HG03196 (cell line): ENCODE results near the gene PSD4.

Source experiments
- ATAC-seq: cut with Tn5 transposase; IDR thresholded peaks from one replicate; pipeline ENCODE4 v1.9.1; 2021; ENCODE audit not compliant: unreplicated experiment

PSD4 gene

GRCh38 chr2:113142290-113142689, 31.5 kb upstream of the PSD4 start:
- no peak for ATAC-seq

- ATAC-seq = no peak
Measured at GRCh38 chr2:113144259-113144658, 29.5 kb upstream of the PSD4 start.

GRCh38 chr2:113148606-113149552, 24.9 kb upstream of the PSD4 start:
- ATAC-seq = no peak

- ATAC-seq = no peak
Measured at GRCh38 chr2:113149553-113150257, 24.1 kb upstream of the PSD4 start.

- no peak for ATAC-seq
Measured at GRCh38 chr2:113150258-113150601, 23.5 kb upstream of the PSD4 start.

GRCh38 chr2:113155331-113155730, 18.4 kb upstream of the PSD4 start:
- ATAC-seq = no peak

GRCh38 chr2:113156278-113157117, 17.3 kb upstream of the PSD4 start:
- ATAC-seq = no peak

GRCh38 chr2:113157118-113157896, 16.5 kb upstream of the PSD4 start:
- no peak for ATAC-seq

GRCh38 chr2:113157897-113158753, 15.6 kb upstream of the PSD4 start:
- ATAC-seq = no peak

GRCh38 chr2:113158884-113159553, 14.8 kb upstream of the PSD4 start:
- ATAC-seq = no peak

- ATAC-seq = no peak
Measured at GRCh38 chr2:113160248-113160647, 13.5 kb upstream of the PSD4 start.

- ATAC-seq = no peak
Measured at GRCh38 chr2:113160962-113161361, 12.8 kb upstream of the PSD4 start.

- ATAC-seq = no peak
Measured at GRCh38 chr2:113162173-113162572, 11.6 kb upstream of the PSD4 start.

GRCh38 chr2:113162869-113163268, 10.9 kb upstream of the PSD4 start:
- ATAC-seq = no peak

GRCh38 chr2:113164215-113164929, 9.4 kb upstream of the PSD4 start:
- no peak for ATAC-seq

- no peak for ATAC-seq
Measured at GRCh38 chr2:113164930-113165585, 8.7 kb upstream of the PSD4 start.

- ATAC-seq = no peak
Measured at GRCh38 chr2:113166187-113166645, 7.6 kb upstream of the PSD4 start.
